NCI-H1436 (cell line): ENCODE measurements around the gene C18orf63.

Experiments
- DNase-seq: peaks from one replicate; lab custom pipeline; 2025; lab: John Stamatoyannopoulos, UW

The C18orf63 gene

DNA sequence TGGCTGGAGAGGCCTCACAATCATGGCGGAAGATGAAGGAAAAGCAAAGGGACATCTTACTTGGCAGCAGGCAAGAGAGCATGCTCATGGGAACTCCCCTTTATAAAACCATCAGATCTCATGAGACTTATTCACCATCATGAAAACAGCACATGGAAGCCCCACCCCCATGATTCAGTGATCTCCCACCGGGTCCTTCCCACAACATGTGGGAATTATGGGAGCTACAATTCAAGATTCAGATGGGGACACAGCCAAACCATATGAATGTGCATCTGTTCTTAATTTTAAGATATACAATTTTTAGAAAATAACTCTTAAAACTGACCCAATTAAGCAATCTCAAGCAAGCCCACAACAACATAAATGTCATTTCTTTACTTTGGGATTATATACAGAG lies 12.6 kb downstream of the C18orf63 start:
- no peak for DNase-seq

- DNase-seq = no peak
Measured at GRCh38 chr18:74329688-74330205, 14.1 kb downstream of the C18orf63 start.

- no peak for DNase-seq
Measured at GRCh38 chr18:74331404-74331803, 15.8 kb downstream of the C18orf63 start.

- DNase-seq = no peak
Measured at GRCh38 chr18:74333091-74333490, 17.5 kb downstream of the C18orf63 start.

DNA sequence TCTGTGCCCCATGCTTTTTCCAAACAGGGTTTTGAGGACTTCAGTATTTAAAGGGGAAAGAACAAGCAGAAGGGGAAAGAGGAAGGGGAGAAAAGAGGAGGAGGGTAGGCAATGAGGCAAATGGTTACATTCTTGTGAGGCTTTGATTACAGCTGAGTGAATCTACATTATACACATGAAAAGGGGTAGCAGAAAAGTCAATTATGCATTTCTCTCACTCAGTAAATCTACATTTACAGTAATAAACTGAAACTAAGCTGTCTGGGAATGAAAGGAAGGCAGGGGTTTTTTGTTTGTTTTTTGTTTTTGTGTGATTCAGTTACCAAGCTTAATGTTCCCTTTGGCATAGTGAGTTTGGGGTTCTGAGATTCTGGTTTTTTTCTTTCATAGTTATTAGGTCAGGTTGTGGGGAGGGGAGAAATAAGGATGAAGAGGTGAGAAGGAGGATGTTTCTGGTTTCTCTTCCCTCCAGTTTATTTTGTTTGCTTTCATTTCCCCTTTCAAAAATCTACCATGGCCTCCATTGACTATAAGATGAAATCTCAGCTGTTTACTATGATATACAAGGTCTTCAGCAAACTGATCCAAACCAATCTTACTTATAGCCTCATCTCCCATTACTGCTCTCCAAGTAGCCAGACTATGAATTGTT lies 18.7 kb downstream of the C18orf63 start:
- DNase-seq = no peak

DNA sequence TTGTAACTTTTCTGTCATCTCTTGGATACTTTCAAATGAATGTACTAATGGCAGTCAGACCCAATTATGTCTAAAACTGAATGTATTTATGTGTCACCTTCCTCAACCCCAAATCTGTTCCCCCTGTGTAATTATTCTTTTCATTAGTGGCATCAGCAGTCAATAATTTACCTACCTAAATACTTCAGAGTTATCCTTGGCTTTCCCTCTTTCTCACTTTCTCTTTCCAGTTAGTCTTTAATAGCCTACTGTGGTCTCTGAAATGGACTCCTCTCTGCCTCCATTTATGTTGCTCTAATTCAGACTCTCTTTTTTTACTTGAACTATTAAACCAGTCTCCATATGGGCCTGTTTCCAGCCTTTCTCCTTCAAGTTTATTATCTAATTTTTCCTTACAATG lies 21.0 kb downstream of the C18orf63 start:
- DNase-seq = no peak

DNA sequence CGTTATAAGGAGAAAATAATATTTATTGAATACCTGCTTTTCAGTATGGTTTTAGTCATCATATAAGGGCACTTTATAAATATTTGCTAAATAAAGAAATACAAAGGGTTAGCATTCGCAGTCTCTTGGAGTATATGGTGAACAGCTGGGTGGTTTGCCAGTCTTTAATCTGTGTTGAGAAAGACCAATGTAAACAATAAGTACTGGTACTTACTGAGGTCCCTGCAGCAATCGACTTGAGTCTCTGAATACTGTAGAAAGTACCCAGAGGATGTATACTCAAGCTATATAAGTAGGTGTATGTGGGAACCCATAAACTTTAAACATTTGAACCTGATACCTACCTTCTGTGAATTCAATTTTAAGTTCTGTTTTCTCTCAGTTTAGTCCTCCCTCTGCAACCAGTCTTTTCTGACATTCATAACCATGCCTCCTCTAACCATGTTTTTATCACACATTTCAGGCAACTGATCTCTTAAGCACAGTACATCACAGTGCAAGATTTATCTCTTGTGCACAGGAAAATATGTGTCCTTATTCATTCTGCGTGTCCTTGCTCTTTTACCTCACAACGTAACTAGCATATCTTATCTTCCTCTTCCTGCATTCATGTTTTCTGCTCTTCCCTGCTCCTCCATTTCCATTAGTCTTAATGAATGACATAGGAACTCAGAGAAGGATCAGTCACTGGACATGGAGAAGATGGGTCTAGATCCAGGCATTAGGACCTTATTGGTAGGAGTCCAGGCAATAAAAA lies 21.7 kb downstream of the C18orf63 start:
- no peak for DNase-seq

DNA sequence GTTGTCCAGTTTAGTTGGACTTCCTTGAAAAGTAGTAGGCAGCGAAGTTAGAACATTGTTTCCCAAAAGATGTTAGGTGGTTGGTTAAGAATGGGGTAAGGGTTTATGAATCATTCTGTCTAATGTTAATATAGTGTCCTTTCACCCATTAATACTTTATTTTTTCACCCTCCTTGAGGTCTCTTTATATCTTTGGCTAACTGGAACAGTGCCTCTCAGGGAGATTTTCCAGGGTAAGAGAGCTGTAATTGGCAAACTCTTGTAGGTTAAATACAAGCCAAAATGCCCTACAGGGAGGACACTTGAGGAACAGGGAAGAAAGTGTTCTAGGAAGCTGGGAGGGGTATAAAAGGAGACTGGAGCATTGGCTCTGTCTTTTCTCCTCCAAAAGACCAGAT lies 22.3 kb downstream of the C18orf63 start:
- DNase-seq = no peak

GRCh38 chr18:74342416-74343043 lies 26.9 kb downstream of the C18orf63 start:
- peak; percentile 3 for DNase-seq

DNA sequence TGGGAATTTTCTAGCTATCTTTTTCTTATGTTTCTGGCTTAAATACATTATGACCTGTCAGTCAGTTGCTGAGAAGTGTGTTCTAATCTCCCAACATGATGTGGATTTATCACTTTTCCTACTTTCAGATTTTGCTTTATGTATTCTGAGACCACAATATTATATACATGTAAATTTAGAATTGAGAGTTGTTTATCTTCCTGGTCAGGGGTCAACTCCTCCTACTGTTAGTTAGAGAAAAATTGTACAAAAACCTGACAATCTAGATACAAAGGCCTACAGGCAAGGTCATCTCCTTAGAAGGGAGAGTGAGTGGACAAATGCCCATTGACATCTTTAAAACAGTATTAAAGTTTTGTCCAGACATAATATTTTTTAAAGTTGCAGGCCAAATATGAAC lies 30.6 kb downstream of the C18orf63 start:
- no peak for DNase-seq

DNA sequence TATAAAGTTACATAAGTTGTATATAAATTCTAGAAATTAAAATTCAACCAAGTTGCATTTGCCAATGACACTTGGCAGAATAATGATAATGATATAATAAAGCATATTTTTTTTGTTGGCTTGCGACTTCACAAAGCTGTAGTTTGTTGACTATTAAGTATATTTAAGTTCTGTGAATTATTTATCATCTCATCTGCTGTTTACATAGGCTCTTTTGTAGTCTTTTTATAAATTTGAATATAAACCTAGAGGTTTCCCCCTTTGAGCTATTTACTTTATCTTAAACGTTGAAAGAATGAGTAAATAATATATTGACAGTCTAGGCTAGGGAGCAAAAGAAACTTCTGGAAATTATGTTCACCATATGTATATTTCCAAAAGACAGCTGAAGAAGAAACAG lies 32.9 kb downstream of the C18orf63 start:
- DNase-seq = no peak

DNA sequence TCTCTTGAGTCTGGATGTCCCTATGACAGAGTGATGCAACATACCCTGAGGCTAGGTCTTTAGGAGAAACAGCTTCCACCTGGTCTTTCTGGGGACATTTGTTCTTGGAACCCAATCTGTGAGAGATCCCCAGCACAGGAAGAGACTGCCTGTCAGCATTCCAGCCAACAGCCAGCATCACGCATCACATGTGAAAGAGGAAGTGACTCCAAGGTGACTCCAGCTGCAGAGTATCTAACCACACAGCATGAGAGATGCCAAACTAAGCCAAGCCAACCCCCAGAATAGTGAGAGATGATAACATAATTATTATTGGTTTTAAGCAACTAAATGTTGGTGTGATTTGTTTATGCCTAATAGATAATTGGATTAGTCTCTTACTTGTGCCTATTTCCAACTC lies 35.7 kb downstream of the C18orf63 start:
- no peak for DNase-seq

DNA sequence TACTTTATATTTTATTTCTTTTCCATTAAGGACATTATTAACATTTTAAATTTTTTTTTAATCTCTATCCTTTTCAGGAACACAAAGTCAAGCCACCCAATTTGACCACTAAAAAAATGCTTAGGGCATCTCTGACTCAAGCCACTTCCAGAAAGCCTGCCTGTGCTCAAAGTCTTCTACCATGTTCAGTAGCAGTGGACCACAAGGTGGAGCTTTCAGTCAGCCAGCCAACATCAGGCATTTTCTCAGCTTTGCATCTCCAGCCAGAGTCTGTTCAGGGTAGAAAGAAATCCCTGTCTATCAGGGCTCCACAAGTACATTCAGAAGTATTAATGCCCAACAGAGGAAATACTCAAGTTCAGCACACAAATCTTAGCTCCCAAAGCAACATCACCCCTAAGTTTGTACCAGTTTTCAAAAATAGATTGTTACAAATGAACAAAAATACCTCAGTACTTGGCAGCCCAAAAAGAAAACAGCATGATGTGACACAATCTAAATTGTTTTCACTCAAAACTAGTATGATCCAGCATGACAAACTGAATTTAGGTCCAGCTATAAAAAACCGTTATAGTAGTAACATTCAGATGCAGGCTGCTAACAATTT lies 37.6 kb downstream of the C18orf63 start:
- DNase-seq = peak; percentile 28

GRCh38 chr18:74356959-74357358 lies 41.3 kb downstream of the C18orf63 start:
- DNase-seq = no peak

- DNase-seq = no peak
Measured at GRCh38 chr18:74360852-74361655, 45.4 kb downstream of the C18orf63 start.

DNA sequence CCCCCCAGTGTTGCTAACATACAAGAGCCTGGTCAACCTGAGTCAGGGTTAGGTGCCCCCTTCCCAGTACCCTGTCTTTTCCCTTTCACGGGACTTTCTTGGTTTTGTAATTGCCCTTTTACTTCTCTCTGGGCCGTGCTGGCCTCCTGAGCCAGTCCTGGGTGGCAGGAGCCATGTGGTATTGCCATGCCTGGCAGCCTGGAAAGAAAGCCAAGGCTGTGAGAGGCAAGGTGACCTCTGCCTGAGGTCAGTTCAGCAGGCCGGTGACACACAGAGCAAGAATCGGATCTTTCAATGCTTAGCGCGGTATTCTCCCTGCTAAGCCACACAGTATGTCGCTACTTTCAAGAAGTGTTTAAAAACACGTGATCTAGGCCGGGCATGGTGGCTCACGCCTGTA lies 52.3 kb downstream of the C18orf63 start:
- no peak for DNase-seq

GRCh38 chr18:74368901-74369705 lies 53.5 kb downstream of the C18orf63 start:
- no peak for DNase-seq

DNA sequence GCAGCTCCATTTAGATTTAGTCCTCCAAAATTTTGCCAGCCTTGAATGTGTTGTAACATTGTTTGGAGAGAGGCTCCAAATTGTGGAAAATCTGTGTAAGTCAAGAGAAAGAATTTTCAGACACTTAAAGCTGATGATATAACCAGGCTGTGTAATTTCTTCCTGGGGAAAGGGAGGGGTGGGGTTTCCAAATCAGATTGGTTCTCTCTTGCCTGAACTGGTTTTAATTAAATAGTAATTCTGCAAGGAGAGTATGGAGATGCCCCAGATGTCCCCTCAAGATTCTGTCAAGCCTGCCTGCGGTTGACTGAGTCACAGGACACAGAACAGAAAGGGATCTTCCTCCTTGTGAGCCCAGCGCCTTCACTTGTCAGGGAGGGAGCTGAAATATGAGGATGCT lies 54.5 kb downstream of the C18orf63 start:
- DNase-seq = no peak

DNA sequence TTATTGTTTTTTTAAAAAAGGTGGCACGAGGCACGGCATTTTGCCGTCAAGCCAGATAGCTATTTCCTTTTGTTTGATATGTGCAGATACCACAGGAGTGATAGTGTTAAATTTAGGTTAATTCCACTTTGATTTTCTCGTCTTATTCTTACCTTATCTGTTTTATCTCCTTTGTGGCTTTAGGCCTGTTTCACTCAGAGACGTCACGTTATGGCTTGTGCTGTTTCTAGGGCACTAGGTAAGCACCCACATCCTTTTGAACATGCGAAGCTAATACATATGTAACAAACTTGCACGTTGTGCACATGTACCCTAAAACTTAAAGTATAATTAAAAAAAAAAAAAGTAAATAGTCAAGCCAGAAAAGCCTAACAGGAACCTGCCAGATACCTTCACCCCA lies 57.8 kb downstream of the C18orf63 start:
- DNase-seq = no peak

GRCh38 chr18:74375999-74376398 lies 60.4 kb downstream of the C18orf63 start:
- no peak for DNase-seq

GRCh38 chr18:74376523-74376922 lies 60.9 kb downstream of the C18orf63 start:
- no peak for DNase-seq
